Measurements from ENCODE around the gene PTPRF.

PTPRF gene

GRCh38 chr1:43669878-43670277 is 139.2 kb downstream of the PTPRF start:
- no peak for DNase-seq (ENCODE audit: low read depth)

- no peak for DNase-seq (ENCODE audit: low read depth)
Measured at GRCh38 chr1:43671193-43671592, 140.5 kb downstream of the PTPRF start.

- no peak for DNase-seq (ENCODE audit: low read depth)
Measured at GRCh38 chr1:43671626-43672330, 141.1 kb downstream of the PTPRF start.

- DNase-seq (ENCODE audit: low read depth), result no peak
Measured at GRCh38 chr1:43673261-43673660, 142.6 kb downstream of the PTPRF start.

All from stimulated activated CD8-positive, alpha-beta memory T cell treated with anti-CD3 and anti-CD28 coated beads, Interleukin-12 subunit alpha, Interleukin-12 subunit beta, amount 100 ng/mL, for 1 hour (primary cell).